ENCODE results near the gene ASIC2. TPM values are rescaled to one million over a fixed set of nuclear protein-coding genes. Genes with fewer than 3 reads are reported as not detected.

The ASIC2 gene
- total and polyA plus RNA-seq, 2 donors (not counting 3 experiments of a cell fraction or from before 2014, with no cell fraction given): not detected

DNA sequence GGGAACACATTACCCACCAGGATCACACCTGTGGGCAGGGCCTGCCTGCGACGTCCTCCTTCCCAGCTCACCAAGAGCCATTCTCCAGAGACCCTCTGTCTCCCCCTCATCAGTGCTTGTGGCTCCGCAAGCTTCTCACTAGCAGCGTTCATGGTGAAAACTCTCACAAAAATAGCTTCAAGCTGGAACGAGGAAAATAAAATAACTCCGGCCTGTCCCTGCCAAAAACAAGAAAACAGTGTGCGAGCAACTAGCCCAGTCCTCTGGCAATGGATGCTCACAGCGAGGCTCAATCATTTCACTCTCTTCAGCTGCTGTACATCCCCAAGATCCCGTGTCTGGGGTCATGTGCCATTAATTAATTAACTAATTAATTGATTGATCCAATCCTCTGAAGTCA is 283.5 kb downstream of the ASIC2 start:
- dilution Hi-C loops (cut with MboI; ENCODE audit: extremely low pct_ligation_motif_present, low sequenced_read_pairs): no loop called here
- Histone ChIP-seq H3K4me1 (ENCODE audit: control insufficient read depth, extremely low read depth, insufficient read depth, low read length) (no peaks in the 10 kb centered on the region), H3K9me3 (replicated peaks; ENCODE audit: control insufficient read depth, insufficient read depth, low read length) (no peaks in the 10 kb centered on the region), H3K9ac (replicated peaks; ENCODE audit: extremely low read depth, insufficient read depth, low read length) (no peak overlapping the region), H3K4me2 (ENCODE audit: insufficient read depth, low read length) (no peak overlapping the region), H4K20me1 (replicated peaks; ENCODE audit: control insufficient read depth, extremely low read depth, insufficient read depth, low read length) (no peaks in the 10 kb centered on the region), H2AFZ (ENCODE audit: low read depth, low read length) (no peak overlapping the region), H3K4me3 (replicated peaks in 1 of 3; ENCODE audit: insufficient read depth in 1 of 3, low read depth in 1 of 3, low read length in 3 of 3) (no peak overlapping the region), H3K27me3 (ENCODE audit: control insufficient read depth in 2 of 2, insufficient read depth in 2 of 2, low read length in 2 of 2) (no peaks in the 10 kb centered on the region), H3K79me2 (ENCODE audit: control insufficient read depth, insufficient read depth, low read length) (no peaks in the 10 kb centered on the region), H3K9me1 (replicated peaks; ENCODE audit: control insufficient read depth, extremely low read depth, insufficient read depth, low read length) (no peaks in the 10 kb centered on the region), H3K36me3 (ENCODE audit: control insufficient read depth in 2 of 2, extremely low read depth in 1 of 2, insufficient read depth in 2 of 2, low read length in 2 of 2) (no peaks in the 10 kb centered on the region), H3K27ac (ENCODE audit: insufficient read depth, low read depth, low read length) (no peak overlapping the region)
- intact Hi-C loops (cut with micrococcal nuclease): no loop called here
- CTCF ChIA-PET: interaction anchor here (0.6 to 3.0 kb wide), 2 partner anchors 11 to 227 kb away, joined by 3 to 24 read pairs; no protein-coding TSS in a partner anchor
- BruUV-seq (replicated peaks): no TSS peak
- no peak for FAIRE-seq
- no peak for DNase-seq (ENCODE audit: low read depth, low spot score)
- POLR2A ChIA-PET: no interaction called here
- TF ChIP-seq, protein P1, sequence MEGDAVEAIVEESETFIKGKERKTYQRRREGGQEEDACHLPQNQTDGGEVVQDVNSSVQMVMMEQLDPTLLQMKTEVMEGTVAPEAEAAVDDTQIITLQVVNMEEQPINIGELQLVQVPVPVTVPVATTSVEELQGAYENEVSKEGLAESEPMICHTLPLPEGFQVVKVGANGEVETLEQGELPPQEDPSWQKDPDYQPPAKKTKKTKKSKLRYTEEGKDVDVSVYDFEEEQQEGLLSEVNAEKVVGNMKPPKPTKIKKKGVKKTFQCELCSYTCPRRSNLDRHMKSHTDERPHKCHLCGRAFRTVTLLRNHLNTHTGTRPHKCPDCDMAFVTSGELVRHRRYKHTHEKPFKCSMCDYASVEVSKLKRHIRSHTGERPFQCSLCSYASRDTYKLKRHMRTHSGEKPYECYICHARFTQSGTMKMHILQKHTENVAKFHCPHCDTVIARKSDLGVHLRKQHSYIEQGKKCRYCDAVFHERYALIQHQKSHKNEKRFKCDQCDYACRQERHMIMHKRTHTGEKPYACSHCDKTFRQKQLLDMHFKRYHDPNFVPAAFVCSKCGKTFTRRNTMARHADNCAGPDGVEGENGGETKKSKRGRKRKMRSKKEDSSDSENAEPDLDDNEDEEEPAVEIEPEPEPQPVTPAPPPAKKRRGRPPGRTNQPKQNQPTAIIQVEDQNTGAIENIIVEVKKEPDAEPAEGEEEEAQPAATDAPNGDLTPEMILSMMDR (IDR thresholded peaks at IDR 0.05; ENCODE audit: extremely low read depth in 1 of 2, insufficient read depth in 1 of 2, low read depth in 1 of 2, low read length in 2 of 2): no peak
- TF ChIP-seq POLR2A (IDR thresholded peaks at IDR 0.05; ENCODE audit: low read depth, low read length): no peak
- TF ChIP-seq FOS (IDR thresholded peaks at IDR 0.05; ENCODE audit: borderline replicate concordance, insufficient read depth, low read length): no peak
- TF ChIP-seq POLR2AphosphoS5 (IDR thresholded peaks at IDR 0.05; ENCODE audit: insufficient read depth, low read depth, low read length): no peak
- TF ChIP-seq GATA2 (IDR thresholded peaks at IDR 0.05; ENCODE audit: insufficient read depth, insufficient read length, low read depth, low read length): no peak
- no peak for TF ChIP-seq JUN (IDR thresholded peaks at IDR 0.05; ENCODE audit: borderline replicate concordance, insufficient read depth, insufficient read length, low read depth)
- no peak for TF ChIP-seq EZH2 (IDR thresholded peaks at IDR 0.05; ENCODE audit: borderline replicate concordance, low read depth, low read length, severe bottlenecking)
- no peak for TF ChIP-seq MYC (IDR thresholded peaks at IDR 0.05; ENCODE audit: low read depth, low read length)

All from endothelial cell of umbilical vein (primary cell).